Dermis blood vessel endothelial cell (primary cell): ENCODE measurements around the gene ACOX3. TPM values are rescaled to one million over a fixed set of nuclear protein-coding genes. Genes with fewer than 3 reads are reported as not detected.
A peak's percentile ranks its signal among the peaks of the same experiment; 100 is the strongest.
"Not testable (repeated sequence)": the region's sequence is repeated elsewhere in the genome, so short reads cannot be mapped to it uniquely, and the experiment has no call there.

Experiments used
- DNase-seq: peaks from one replicate; pipeline ENCODE4 v3.0.0; 2010
- total RNA-seq: library from RNA; depleted of rRNA; stranded (reverse); fragments of >200 nt; gene quantifications from 2 replicates; pipeline ENCODE4 v1.2.3, GENCODE V29; 2014

The ACOX3 gene
- 29.3 and 44.2 TPM in 2 replicates for total RNA-seq

- peak; percentile 96 for DNase-seq
Measured at GRCh38 chr4:8440492-8441311, at the start of gene ACOX3, which contains the start of gene TRMT44. Gene ACOX3 (minus strand): TSS chr4:8440723. CDS start chr4:8416521, 24,202 bp downstream. Gene TRMT44 (plus strand): TSS chr4:8440777. CDS start chr4:8440823, 46 bp downstream.

DNA sequence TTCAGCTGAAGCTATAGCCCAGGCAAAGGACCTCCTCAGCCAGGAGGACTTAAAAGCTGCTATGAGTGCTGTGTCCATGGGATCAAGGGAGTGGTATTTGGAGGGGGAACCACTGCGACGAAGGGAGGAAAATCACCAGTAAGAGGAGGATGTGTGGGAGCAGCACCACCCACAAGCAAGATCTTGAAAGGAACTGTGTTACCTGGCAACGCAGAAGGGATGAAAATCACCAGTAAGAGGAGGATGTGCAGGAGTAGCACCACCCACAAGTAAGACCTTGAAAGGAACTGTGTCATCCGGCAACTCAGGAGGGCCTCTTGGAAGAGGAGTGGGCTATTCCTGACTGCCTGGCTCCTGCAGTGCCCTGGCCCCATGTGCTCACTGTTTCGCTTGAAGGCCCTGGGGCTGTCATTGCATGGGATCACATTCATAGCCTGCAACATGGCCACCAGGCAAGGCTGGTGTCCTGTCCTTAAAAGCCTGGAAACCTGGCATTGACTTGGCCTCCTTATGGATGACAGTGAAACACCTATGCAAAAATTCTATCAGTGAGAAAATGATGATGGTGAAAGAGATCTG, 48.4 kb upstream of the ACOX3 start:
- DNase-seq: no peak

GRCh38 chr4:8486643-8487042, 46.1 kb upstream of the ACOX3 start:
- DNase-seq: not testable (repeated sequence)

DNA sequence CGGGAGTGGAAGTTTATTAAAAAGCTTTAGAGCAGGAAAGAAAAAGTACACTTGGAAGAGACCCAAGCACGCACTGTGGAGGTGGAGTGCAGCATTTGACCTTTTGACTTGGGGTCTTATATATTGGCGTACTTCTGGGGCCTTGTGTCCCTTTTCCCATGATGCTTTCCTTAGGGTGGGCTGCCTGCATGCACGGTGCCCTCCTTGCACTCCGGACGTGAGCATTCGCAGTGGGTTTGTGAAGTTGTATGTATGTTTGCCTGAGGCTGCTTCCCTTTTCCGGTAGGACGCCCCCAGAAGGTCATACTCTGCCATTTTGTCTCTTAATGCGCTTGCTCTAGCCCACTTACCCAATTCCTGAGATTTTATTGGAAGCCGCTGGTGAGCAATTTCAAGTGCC, 39.7 kb upstream of the ACOX3 start:
- no peak for DNase-seq

DNA sequence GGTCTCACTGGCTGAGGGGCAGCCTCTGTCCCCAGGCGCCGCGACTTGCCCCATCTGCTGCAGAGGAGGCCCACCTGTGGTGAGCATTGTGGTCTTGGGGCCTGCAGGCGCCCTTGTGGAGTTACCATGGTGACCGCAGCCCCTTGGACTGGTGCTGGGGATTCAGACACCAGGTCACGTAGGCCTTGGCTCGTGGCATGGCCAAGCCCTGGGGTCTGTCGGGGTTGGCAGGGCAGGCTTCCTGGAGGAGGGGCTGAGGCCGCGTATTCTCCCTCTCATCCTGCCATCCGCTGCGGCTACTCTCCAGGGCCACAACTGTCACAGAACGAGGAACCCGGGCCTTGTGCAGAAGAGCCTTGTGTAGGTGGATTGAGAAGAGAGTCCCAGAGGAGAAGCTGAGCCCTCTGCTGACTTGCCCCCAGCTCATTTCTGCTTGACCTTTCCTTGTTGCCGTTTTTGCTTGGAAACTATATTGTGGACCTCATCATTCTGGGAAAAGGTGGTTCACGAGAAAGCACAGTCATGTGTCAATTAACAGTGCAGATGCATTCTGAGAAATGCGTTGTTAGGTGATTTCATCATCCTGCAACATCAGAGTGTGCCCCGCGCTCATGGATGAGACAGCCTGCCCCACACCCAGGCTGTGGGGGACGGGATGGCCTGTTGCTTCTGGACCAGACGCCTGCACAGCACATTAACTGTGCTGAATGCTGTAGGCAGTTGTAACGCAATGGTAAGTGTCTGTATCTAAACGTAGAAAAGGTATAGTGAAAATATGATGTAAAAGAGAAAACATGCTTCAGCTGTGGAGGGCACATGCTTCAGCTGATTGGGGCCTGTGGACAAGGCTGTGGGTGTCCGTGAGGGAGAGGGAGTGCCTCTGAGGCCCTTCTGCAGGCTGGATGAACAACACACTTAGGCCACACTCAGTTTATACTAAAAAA, 38.5 kb upstream of the ACOX3 start:
- DNase-seq: no peak

DNA sequence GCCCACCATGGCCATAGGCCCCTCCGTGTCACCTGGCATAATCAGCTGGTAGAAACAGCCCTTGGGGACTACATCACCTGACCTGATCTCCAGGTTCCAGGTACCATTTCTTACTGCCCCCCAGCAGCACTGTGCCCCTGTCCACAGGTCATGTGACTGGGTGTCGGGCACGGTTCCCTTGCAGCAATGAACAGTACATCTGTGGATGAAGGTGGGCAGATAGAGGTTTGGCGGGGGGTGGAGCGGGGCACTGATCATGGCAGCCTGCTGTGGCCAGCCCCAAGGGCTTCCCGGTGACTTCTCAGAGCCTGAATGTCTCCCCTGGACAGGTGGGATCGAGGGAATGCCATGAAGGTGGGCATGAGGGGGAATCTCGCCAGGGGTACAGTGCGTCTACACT, 37.8 kb upstream of the ACOX3 start:
- no peak for DNase-seq

DNA sequence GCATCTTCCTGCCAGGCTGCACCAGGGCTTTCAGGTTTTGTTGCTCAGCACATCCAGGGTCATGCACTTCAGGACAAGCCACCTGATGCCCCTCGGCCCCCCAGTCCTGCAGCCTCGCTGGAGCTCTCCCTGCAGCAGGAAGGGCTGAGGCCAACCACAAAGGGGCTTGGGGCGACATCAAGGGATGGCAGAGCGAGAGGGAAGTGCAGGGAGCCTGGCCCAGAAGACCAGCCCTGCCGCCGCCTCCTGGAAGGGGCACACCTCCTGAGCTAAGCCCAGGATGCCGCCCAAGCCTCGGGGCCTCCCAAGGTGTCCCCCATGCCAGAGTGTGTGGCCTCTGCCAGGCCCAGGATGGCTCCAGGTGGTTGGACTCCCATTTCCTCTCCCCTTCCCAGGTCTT, 37.2 kb upstream of the ACOX3 start:
- DNase-seq: no peak

DNA sequence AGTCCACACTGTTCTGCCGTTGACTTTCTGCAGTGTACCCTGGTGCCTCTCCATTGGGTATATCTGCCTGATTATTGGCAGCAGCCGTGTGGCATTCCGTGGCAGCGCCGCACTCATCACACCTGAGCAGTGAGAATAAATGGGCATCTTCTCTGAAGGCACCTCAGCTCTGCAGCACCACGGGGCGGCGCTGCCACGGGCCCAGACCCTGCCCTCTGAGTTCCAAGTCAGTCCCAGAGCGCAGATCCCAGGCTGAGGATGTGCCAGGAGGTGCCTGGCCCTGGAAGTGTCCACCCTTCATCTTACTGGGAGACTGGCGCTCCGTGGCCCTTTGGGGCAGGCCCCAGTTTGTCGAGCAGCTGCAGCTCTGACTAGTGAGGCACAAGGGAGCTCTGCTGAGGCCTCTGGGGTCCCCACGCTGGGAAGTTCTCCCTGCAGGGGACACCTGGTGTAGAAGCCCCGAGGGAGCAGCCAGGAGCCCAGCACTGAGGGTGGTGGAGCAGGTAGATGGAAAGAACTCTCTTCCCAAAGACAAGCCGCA, 36.6 kb upstream of the ACOX3 start:
- DNase-seq: no peak

GRCh38 chr4:8475751-8476575, 35.4 kb upstream of the ACOX3 start:
- DNase-seq: no peak

DNA sequence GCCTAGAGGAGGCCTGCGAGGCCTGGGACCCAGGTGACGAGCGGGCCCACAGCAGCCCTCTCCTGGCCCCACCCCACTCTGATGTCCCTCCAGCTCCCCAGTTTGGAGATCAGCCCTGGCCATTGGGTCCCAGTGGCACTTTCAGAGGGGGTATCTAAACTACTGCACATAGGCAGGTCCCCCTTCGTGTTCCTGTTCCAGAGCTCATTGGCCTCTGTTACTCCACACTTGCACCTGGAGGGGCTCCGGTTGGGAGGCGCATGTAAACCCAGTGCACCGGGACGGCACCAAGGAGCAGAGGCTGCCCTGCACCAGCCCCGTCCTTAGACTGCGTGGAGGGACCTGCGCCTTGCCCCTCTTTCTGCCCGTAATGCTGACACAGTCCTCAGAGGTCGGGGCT, 34.3 kb upstream of the ACOX3 start:
- DNase-seq: no peak

GRCh38 chr4:8473920-8474590, 33.5 kb upstream of the ACOX3 start:
- no peak for DNase-seq

DNA sequence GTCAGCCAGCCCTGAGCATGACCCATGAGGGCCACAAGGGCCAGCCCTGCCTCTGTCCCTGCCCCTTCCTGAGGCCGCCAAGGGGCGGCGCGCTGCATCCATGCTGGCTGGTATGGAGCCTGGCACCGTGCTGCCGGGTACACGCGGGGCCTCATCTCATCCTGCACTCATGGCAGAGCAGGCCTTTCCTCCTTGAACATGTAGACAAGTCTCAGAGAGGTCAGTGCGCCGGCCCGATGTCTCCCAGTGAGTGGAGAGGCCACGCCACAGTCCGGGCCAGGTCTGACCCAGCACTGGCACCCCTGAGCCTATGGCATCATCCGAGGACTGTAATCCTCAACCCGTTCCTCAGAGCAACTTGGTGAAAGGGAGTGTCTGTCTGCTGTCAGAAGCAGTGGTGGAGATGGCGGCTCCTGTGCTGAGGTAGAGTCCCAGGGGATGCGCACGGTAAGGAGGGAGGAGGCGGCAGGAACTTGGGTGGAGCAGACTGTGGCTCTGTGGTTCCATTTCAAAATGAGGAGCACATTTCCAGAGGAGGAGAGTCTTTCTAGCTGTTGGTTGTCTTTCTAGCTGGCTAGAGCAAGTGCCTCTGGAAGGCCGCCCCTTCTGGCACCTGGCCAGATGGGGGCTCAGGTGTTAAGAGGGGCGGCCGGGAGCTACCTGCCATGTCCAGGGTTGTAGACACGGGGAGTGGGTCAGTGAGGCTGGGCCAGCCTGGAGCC, 32.8 kb upstream of the ACOX3 start:
- DNase-seq: no peak

- no peak for DNase-seq
Measured at GRCh38 chr4:8472689-8473197, 32.2 kb upstream of the ACOX3 start.

- no peak for DNase-seq
Measured at GRCh38 chr4:8472158-8472688, 31.7 kb upstream of the ACOX3 start.

- DNase-seq: no peak
Measured at GRCh38 chr4:8471211-8471875, 30.8 kb upstream of the ACOX3 start.

DNA sequence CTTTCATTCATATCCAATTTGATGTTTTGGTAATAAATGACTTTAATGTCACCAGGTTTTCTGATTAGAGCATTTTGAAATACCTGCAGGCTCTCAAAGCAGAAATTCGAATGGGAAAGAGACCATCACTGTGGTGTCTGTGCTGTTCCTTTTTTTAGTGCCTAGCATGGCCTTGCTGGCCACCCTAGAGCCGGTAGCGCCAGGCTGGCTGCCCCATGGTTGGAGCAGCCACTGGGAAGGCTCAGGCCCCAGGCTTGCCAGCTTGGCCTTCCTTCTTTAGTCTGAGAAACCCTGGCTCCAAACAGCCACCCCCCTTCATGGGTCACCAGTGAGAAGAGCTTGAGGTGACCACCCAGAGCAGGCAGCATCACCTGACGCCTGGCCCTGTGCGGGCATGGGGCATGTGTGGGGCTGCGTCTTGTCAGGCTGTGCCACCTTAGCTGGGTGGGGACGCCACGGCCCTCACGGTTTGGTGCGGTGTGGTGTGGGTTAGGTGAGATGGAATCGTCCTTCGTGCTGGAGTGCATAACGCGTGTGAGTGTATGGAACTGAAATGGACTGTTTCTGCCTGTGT, 30.0 kb upstream of the ACOX3 start:
- no peak for DNase-seq

GRCh38 chr4:8469550-8469949, 29.0 kb upstream of the ACOX3 start:
- DNase-seq: no peak

DNA sequence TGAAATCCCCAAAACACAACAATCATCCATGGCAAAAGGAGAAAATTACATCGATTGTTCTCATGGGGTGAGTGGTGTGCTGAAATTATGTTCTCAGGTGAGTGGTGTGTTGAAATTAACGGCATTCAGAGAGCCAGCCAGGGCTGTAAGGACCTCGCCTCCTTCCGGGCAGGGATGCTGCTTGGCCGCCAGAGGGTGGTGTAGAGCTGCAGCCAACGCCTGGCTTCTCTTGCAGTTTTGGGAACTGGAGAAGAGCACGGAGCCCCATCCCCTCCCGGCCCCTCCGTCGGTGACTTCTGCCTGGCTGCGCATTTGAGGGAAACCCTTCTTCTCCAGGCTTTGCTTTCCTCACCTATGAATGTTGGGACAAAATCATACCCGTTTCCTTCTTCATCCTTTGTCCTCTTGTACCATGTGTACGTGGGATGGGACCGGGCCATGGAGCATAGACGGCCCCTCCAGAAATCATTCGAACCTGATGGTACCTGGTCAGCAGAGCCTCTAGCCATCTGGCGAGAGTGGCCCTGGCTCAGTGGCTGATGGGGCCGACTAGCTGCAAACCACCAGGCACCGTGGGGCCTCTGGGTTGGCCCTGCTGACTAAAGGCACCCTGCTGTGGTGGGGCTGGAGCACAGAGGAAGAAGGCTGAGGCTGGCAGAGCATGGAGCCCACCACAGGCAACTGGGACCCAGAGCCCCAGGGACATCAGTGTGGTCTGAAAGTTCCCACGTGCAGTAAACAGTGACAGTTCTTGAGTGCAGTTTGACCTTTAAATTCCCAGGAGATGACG, 28.4 kb upstream of the ACOX3 start:
- peak; percentile 74 for DNase-seq
